HepG2 (cell line): ENCODE results near the gene CAD. TPM values are rescaled to one million over a fixed set of nuclear protein-coding genes. Genes with fewer than 3 reads are reported as not detected.

ENCODE experiments used
- IKZF5 ChIP-seq: IDR thresholded peaks from 2 replicates; pipeline ENCODE4 v1.6.1; 2018; ENCODE audit warnings: missing genetic modification reagents, mild to moderate bottlenecking, missing compliant biosample characterization
- ZNF574 ChIP-seq: sonication (generic); formaldehyde crosslinking; IDR thresholded peaks from 2 replicates; pipeline ENCODE4 v1.4.0; 2020; ENCODE audit warnings: missing genetic modification reagents
- polyA plus RNA-seq, 8 experiments: library from polyadenylated mRNA; depleted of rRNA in 3 of 8; stranded (reverse) in 7 of 8; unstranded in 1 of 8; fragments of >200 nt; fragmentation: Illumina TruSeq in 4 of 8; extraction: Trizol in 4 of 8; gene quantifications; 2 replicates each; pipeline versions ENCODE4 v1.2.1 to v1.2.3, GENCODE V29; 2011 to 2016; ENCODE audit warnings: low read depth in 4 of 8, missing spikeins in 1 of 8, mixed read lengths in 1 of 8; ENCODE audit not compliant: insufficient read depth in 1 of 8
- total RNA-seq, 5 experiments: library from RNA; depleted of rRNA; stranded (reverse); fragments of >200 nt; fragmentation: Illumina TruSeq; extraction: Trizol; gene quantifications; 2 replicates each; pipeline ENCODE4 v1.2.3, GENCODE V29; 2016; ENCODE audit warnings: low read depth in 1 of 5
- TF ChIP-seq, protein P1 (sequence below), 2 experiments: sonication (generic) in 1 of 2; formaldehyde crosslinking in 1 of 2; IDR thresholded peaks; 2 replicates each; pipeline versions ENCODE4 v1.6.1 to v1.9.0; 2014 to 2022; ENCODE audit warnings: antibody characterized with exemption in 1 of 2, borderline replicate concordance in 1 of 2, inconsistent platforms in 1 of 2, low read depth in 1 of 2, missing genetic modification reagents in 1 of 2
- TF ChIP-seq, protein P2 (sequence below): conservative IDR thresholded peaks from 2 replicates; pipeline ENCODE4 v1.6.1; 2018; ENCODE audit warnings: missing genetic modification reagents
- TF ChIP-seq, protein P3 (sequence below): sonication (generic); formaldehyde crosslinking; IDR thresholded peaks from 2 replicates; pipeline ENCODE4 v1.9.0; 2022; ENCODE audit warnings: low read depth, missing genetic modification reagents

CAD gene
- total and polyA plus RNA-seq, 2 of the 13 experiments (the other 11 are each of a cell fraction or from before 2014, with no cell fraction given): 21.7 to 37.0 TPM

- TF ChIP-seq, protein P1, sequence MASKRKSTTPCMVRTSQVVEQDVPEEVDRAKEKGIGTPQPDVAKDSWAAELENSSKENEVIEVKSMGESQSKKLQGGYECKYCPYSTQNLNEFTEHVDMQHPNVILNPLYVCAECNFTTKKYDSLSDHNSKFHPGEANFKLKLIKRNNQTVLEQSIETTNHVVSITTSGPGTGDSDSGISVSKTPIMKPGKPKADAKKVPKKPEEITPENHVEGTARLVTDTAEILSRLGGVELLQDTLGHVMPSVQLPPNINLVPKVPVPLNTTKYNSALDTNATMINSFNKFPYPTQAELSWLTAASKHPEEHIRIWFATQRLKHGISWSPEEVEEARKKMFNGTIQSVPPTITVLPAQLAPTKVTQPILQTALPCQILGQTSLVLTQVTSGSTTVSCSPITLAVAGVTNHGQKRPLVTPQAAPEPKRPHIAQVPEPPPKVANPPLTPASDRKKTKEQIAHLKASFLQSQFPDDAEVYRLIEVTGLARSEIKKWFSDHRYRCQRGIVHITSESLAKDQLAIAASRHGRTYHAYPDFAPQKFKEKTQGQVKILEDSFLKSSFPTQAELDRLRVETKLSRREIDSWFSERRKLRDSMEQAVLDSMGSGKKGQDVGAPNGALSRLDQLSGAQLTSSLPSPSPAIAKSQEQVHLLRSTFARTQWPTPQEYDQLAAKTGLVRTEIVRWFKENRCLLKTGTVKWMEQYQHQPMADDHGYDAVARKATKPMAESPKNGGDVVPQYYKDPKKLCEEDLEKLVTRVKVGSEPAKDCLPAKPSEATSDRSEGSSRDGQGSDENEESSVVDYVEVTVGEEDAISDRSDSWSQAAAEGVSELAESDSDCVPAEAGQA (IDR thresholded peaks at IDR 0.05; ENCODE audit: low read depth): peak; percentile 81
- TF ChIP-seq, protein P1 (CRISPR knock-in tag; IDR thresholded peaks at IDR 0.05; ENCODE audit: borderline replicate concordance): no peak; the same call in none of the 2 replicates
- TF ChIP-seq ZNF574 (CRISPR knock-in tag) (peak; percentile 84), IKZF5 (CRISPR knock-in tag) (peak; percentile 89)
- TF ChIP-seq, protein P2, sequence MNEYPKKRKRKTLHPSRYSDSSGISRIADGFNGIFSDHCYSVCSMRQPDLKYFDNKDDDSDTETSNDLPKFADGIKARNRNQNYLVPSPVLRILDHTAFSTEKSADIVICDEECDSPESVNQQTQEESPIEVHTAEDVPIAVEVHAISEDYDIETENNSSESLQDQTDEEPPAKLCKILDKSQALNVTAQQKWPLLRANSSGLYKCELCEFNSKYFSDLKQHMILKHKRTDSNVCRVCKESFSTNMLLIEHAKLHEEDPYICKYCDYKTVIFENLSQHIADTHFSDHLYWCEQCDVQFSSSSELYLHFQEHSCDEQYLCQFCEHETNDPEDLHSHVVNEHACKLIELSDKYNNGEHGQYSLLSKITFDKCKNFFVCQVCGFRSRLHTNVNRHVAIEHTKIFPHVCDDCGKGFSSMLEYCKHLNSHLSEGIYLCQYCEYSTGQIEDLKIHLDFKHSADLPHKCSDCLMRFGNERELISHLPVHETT (CRISPR knock-in tag): no peak
- TF ChIP-seq, protein P3, sequence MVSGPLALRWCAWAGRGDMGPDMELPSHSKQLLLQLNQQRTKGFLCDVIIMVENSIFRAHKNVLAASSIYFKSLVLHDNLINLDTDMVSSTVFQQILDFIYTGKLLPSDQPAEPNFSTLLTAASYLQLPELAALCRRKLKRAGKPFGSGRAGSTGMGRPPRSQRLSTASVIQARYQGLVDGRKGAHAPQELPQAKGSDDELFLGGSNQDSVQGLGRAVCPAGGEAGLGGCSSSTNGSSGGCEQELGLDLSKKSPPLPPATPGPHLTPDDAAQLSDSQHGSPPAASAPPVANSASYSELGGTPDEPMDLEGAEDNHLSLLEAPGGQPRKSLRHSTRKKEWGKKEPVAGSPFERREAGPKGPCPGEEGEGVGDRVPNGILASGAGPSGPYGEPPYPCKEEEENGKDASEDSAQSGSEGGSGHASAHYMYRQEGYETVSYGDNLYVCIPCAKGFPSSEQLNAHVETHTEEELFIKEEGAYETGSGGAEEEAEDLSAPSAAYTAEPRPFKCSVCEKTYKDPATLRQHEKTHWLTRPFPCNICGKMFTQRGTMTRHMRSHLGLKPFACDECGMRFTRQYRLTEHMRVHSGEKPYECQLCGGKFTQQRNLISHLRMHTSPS (CRISPR knock-in tag): peak; percentile 43; the same call in 1 of the 2 replicates
These were observed 5.1 kb upstream of the CAD start, which contains the start of the genes ATRAID and SLC5A6 (continued) for GRCh38 chr2:27211943-27212625.
